ENCODE results near the gene SIK3.

The SIK3 gene

GRCh38 chr11:116991491-116991890 is 106.7 kb downstream of the SIK3 start:
- H3K27ac ChIP-seq (replicated peaks), result no peak overlapping the region
- DNase-seq (ENCODE audit: low read depth in 1 of 2, low spot score in 1 of 2), result no peak
- H3K4me3 ChIP-seq (replicated peaks; ENCODE audit: insufficient read depth, low read length), result no peak overlapping the region
- H3K27me3 ChIP-seq (ENCODE audit: insufficient read depth, poor library complexity, severe bottlenecking), result no peaks in the 10 kb centered on the region
- no peak for TF ChIP-seq REST (IDR thresholded peaks at IDR 0.05; ENCODE audit: insufficient replicate concordance, low read depth)
- TF ChIP-seq SPI1 (IDR thresholded peaks at IDR 0.05; ENCODE audit: borderline replicate concordance, low read depth), result no peak
- no peak for TF ChIP-seq GABPA (IDR thresholded peaks at IDR 0.05; ENCODE audit: low read depth)
- TF ChIP-seq CTCF (IDR thresholded peaks at IDR 0.05; ENCODE audit: insufficient read depth, low read length), result no peak
- TF ChIP-seq POLR2AphosphoS5 (IDR thresholded peaks at IDR 0.05; ENCODE audit: low read depth), result no peak

GRCh38 chr11:116990811-116991210 is 107.4 kb downstream of the SIK3 start:
- Histone ChIP-seq H3K4me3 (replicated peaks; ENCODE audit: insufficient read depth, low read length) (no peak overlapping the region), H3K27ac (replicated peaks) (no peak overlapping the region), H3K27me3 (ENCODE audit: insufficient read depth, poor library complexity, severe bottlenecking) (no peaks in the 10 kb centered on the region)
- no peak for DNase-seq (ENCODE audit: low read depth in 1 of 2, low spot score in 1 of 2)
- TF ChIP-seq POLR2AphosphoS5 (IDR thresholded peaks at IDR 0.05; ENCODE audit: low read depth) (no peak), GABPA (IDR thresholded peaks at IDR 0.05; ENCODE audit: low read depth) (no peak)

- no peak overlapping the region for H3K4me3 ChIP-seq (replicated peaks; ENCODE audit: insufficient read depth, low read length)
- no peaks in the 10 kb centered on the region for H3K27me3 ChIP-seq (ENCODE audit: insufficient read depth, poor library complexity, severe bottlenecking)
- no peak for DNase-seq (ENCODE audit: low read depth in 1 of 2, low spot score in 1 of 2)
- H3K27ac ChIP-seq (replicated peaks), result no peak overlapping the region; the same call in 1 of the 2 replicates
- TF ChIP-seq GABPA (IDR thresholded peaks at IDR 0.05; ENCODE audit: low read depth), result no peak
- no peak for TF ChIP-seq SPI1 (IDR thresholded peaks at IDR 0.05; ENCODE audit: borderline replicate concordance, low read depth)
- no peak for TF ChIP-seq REST (IDR thresholded peaks at IDR 0.05; ENCODE audit: insufficient replicate concordance, low read depth)
- no peak for TF ChIP-seq CTCF (IDR thresholded peaks at IDR 0.05; ENCODE audit: insufficient read depth, low read length)
These were observed 108.2 kb downstream of the SIK3 start for GRCh38 chr11:116990061-116990473.

- TF ChIP-seq REST (IDR thresholded peaks at IDR 0.05; ENCODE audit: insufficient replicate concordance, low read depth), result no peak
- no peak for TF ChIP-seq GABPA (IDR thresholded peaks at IDR 0.05; ENCODE audit: low read depth)
- no peak for TF ChIP-seq CTCF (IDR thresholded peaks at IDR 0.05; ENCODE audit: insufficient read depth, low read length)
- TF ChIP-seq SPI1 (IDR thresholded peaks at IDR 0.05; ENCODE audit: borderline replicate concordance, low read depth), result no peak
- TF ChIP-seq POLR2AphosphoS5 (IDR thresholded peaks at IDR 0.05; ENCODE audit: low read depth), result no peak
- H3K27ac ChIP-seq (replicated peaks), result peak overlapping the region; percentile 3
These were observed 109.0 kb downstream of the SIK3 start for GRCh38 chr11:116989184-116989583.

More at GRCh38 chr11:116989184-116989583, 109.0 kb downstream of the SIK3 start:
- DNase-seq (ENCODE audit: low read depth in 1 of 2, low spot score in 1 of 2), result no peak
- no peak overlapping the region for H3K4me3 ChIP-seq (replicated peaks; ENCODE audit: insufficient read depth, low read length)
- no peaks in the 10 kb centered on the region for H3K27me3 ChIP-seq (ENCODE audit: insufficient read depth, poor library complexity, severe bottlenecking)

All from HL-60 (cell line).